ENCODE measurements around the gene LSM2.

LSM2 gene

GRCh38 chr6:31775633-31776484 is 30.9 kb downstream of the LSM2 start:
- DNase-seq, result no peak

GRCh38 chr6:31775184-31775583 is 31.6 kb downstream of the LSM2 start:
- DNase-seq, result no peak

DNA sequence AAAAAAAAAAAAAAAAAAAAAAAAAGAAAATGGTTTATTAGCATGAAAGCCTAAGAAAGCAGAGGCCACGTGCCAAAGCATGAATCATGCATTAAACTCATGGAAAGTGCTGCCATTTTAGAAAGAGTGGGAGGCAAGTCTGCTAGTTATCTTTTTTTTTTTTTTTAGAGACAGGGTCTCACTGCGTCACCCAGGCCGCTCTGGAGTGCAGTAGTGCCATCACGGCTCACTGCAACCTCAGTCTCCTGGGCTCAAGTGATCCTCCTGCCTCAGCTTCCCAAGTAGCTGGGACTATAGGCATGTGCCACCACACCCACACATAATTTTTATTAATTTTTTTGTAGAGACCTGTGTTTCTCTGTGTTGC is 34.8 kb downstream of the LSM2 start:
- no peak for DNase-seq

DNA sequence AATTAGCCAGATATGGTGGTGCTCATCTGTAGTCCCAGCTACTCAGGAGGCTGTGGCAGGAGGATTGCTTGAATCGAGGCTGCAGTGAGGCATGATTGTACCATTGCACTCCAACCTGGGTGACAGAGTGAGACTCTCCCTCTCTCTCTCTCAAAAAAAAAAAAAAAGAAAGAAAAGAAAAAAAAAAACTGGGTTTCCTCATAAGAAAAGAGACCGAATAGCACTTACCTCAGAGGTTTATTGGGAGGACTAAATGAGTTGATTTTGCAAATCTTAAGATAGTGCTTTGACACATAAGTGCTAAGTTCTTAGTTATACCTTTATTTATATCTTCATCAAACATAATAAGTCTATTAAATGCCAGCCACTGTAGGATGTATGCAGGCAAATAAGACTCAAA is 35.9 kb downstream of the LSM2 start:
- DNase-seq, result no peak

DNA sequence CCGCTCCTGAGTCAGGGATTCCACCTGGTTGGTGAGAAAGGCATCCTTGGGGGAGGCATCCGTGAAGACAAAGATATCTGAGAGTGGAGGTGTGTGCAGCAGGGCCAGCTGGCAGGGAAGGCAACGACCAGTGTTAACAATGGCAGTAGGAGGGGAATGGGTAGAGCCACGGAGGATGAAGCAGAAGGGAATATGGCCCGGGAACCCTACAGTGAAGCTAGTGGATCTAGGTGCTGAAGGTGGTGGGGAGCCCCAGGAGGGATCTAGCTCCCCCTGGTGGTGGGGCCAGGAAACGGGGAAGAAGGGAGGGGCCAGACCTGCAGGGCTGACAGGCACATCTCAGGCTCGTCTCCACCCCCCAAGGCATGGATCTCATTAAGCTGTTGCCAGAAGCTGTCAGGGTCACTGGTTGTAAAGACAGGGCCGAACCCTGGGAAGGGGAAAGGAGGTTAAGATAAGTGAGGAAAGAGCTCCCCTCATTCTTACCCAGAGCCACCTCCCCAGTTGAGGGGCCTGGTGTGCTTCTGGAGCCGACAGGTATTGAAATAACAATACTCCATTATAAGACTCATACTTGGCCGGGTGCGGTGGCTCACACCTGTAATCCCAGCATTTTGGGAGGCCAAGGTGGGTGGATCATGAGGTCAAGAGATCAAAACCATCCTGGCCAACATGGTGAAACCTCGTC is 36.9 kb downstream of the LSM2 start:
- DNase-seq, result no peak

DNA sequence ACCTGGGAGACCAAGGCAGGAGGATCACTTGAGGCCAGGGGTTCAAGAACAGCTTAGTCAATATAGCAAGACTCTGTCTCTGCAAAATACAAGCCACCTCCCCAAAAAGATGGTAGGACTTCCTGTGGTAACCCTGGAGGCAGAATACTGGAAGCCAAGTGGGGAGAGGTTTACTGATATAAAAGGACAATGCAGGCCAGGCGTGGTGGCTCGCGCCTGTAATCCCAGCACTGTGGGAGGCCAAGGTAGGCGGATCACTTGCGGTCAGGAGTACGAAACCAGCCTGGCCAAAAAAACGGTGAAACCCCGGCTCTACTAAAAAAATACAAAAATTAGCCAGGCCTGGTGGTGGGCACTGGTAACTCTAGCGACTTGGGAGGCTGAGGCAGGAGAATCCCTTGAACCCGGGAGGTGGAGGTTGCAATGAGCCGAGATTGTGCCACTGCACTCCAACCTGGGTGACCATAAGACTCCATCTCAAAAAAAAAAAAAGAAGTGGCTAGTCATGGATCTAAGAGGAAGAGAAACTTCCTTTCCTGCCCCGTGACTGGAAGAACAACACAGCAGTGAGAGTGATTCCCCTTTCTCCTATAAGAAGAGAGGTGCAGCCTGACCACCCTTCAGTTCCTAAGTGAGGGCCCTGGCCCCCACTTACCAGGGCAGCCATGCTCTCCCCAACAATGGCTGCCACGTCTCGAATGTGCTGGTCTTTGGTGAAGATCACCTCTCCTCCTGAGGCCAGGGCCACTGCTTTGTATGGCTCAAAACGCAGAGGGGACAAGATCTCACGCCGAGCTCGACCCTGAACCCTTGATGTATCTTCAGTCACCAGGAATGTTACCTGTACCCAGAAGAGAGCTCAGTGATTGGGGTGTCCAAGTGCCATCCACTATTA is 38.2 kb downstream of the LSM2 start:
- no peak for DNase-seq

GRCh38 chr6:31767096-31767645 is 39.6 kb downstream of the LSM2 start:
- DNase-seq, result no peak

DNA sequence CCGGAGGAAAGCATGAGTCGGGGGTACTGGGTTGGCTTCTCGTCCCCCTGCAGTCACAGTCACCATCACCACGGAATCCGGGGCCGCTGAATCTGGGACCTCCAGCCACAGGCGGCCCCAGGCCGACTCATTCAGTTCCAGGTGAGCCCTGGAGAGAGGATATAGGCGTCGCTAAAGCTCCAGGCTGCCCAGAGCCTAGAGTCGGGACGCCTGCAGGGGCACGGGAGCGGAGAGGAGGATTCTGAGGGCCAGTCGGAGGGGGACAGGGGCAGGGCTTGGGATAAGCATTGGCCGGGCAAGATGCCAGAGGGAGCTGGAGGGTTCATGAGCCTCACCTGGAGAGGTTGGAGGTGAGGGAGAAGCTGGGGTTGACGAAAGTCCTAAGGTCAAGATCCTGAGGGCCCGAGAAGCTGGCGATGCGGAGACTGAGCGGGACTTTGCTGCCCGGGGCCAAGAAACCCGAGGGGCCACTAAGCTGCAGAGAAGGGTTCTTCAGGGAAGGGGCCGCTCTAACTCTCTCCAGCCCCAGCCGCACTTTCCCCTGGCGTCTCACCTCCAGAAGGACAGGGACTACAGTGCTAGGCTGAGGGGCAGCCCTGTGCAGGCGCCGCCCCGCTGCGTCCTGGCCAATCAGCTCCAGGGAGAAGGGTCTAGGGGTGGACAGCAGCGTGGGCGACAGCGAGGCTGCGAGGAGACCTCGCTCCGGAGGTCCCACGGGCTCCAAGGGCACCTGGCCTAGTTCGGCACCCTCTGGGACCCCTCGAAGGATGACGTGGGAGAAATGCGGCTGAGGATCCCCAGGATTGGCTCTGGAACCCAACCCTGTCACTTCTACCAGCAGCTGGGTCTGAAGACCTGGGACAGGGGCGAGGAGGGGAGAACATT is 40.6 kb downstream of the LSM2 start:
- no peak for DNase-seq

- DNase-seq, result no peak
Measured at GRCh38 chr6:31765559-31765909, 41.2 kb downstream of the LSM2 start.

GRCh38 chr6:31764198-31764597 is 42.6 kb downstream of the LSM2 start:
- DNase-seq, result no peak

- DNase-seq, result no peak
Measured at GRCh38 chr6:31763619-31763940, 43.2 kb downstream of the LSM2 start.

DNA sequence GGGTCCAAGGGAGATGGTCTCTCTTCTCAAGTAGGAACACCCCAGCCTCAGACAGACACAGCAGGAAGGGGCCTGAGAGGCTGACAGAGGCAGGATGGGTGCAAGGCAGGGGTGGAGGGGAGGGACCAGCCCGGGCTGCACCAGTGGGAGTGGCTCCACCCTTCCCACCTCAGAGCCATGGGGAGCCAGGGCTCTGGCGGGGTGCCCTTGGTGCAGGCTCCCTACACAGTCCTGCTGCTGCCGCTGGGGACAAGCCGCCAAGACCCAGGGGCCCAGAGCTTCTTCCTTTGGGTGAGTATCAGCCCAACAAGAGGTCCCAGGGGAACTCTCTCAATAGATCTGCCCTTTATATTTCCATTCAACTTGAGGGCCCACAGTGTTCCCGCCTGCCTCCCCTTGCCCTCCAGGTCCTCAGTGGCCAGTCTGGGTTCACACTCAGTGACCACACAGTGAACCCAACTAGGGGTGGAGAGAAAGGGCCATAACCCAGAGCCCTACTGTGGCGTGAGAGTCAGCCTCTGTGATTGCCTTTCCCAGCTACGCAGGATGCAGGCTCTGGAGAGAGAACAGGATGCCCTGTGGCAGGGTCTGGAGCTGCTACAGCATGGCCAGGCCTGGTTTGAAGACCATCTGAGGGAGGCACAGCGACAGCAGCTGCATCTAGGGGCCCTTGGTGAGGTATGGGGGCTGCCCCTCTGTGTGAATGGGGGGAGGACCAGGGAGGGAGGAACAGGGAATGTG is 43.7 kb downstream of the LSM2 start:
- no peak for DNase-seq

DNA sequence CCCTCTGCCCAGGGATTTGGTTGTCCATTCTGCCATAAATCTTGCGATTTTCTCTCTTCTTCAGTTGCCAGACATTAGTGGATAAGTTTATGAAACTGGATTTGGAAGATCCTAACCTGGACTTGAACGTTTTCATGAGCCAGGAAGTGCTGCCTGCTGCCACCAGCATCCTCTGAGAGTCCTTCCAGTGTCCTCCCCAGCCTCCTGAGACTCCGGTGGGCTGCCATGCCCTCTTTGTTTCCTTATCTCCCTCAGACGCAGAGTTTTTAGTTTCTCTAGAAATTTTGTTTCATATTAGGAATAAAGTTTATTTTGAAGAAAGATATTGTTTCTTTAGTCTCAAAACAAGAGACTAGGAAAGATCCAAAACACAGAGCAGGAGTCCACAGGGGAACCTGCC is 44.4 kb downstream of the LSM2 start, which contains the start of gene SAPCD1:
Gene SAPCD1, plus strand, starts transcription at position 301 of the 400 bp plus-strand sequence. CDS start 399 bp downstream, outside the sequence.
- no peak for DNase-seq

GRCh38 chr6:31761343-31761742 is 45.4 kb downstream of the LSM2 start:
- DNase-seq, result no peak

DNA sequence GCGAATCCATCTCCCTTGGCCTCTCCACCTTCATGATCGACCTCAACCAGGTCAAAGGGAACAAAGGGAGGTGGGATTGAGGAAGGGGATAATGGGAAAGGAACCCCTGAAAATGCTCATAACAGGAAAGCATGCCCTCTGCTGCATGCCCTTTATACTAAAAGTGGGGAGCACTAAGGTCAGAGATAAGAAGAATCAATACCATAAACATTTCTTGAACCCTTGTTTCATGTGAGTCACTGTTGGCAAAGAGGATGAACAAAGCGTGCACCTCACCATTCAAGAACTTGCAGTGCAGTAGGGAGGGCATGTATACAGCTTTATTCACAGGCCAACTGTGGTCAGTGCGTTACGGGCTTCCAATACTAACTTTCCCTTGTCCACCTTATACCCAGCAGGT is 46.0 kb downstream of the LSM2 start:
- DNase-seq, result no peak

GRCh38 chr6:31758281-31758680 is 48.5 kb downstream of the LSM2 start:
- no peak for DNase-seq

- DNase-seq, result peak; percentile 77
Measured at GRCh38 chr6:31752739-31753319, 53.9 kb downstream of the LSM2 start.

- DNase-seq, result no peak
Measured at GRCh38 chr6:31750411-31751022, 56.2 kb downstream of the LSM2 start.

- DNase-seq, result no peak
Measured at GRCh38 chr6:31749301-31750036, 57.3 kb downstream of the LSM2 start.
